HEK293 (cell line): ENCODE measurements around the gene CD68.

Experiments used
- IKZF3 ChIP-seq: fragments of 450-650 bp; IDR thresholded peaks from 2 replicates; pipeline ENCODE4 v1.5.0; 2018; ENCODE audit warnings: missing biosample characterization, mild to moderate bottlenecking, missing genetic modification characterization, moderate library complexity
- YY1 ChIP-seq: fragments of 450-650 bp; formaldehyde crosslinking; IDR thresholded peaks from 2 replicates; pipeline ENCODE4 v1.5.1; 2018; ENCODE audit warnings: missing biosample characterization, missing genetic modification characterization
- ZEB2 ChIP-seq: fragments of 450-650 bp; formaldehyde crosslinking; IDR thresholded peaks from 2 replicates; pipeline ENCODE4 v1.5.1; 2016; ENCODE audit warnings: missing biosample characterization, missing genetic modification characterization
- ZNF561 ChIP-seq: fragments of 450-650 bp; IDR thresholded peaks from 2 replicates; pipeline ENCODE4 v1.5.1; 2018; ENCODE audit warnings: missing biosample characterization, missing genetic modification characterization, borderline replicate concordance
- ZNF585B ChIP-seq: fragments of 450-650 bp; formaldehyde crosslinking; IDR thresholded peaks from 2 replicates; pipeline ENCODE4 v1.5.1; 2016; ENCODE audit warnings: missing biosample characterization, missing genetic modification characterization
- TF ChIP-seq, protein P1 (sequence below): fragments of 450-650 bp; formaldehyde crosslinking; IDR thresholded peaks from 2 replicates; pipeline ENCODE4 v1.5.1; 2016; ENCODE audit warnings: missing biosample characterization, missing genetic modification characterization
- TF ChIP-seq, protein P2 (sequence below): fragments of 450-650 bp; formaldehyde crosslinking; IDR thresholded peaks from 2 replicates; pipeline ENCODE4 v1.5.1; 2016; ENCODE audit warnings: missing biosample characterization, missing genetic modification characterization, low read depth

DNA sequence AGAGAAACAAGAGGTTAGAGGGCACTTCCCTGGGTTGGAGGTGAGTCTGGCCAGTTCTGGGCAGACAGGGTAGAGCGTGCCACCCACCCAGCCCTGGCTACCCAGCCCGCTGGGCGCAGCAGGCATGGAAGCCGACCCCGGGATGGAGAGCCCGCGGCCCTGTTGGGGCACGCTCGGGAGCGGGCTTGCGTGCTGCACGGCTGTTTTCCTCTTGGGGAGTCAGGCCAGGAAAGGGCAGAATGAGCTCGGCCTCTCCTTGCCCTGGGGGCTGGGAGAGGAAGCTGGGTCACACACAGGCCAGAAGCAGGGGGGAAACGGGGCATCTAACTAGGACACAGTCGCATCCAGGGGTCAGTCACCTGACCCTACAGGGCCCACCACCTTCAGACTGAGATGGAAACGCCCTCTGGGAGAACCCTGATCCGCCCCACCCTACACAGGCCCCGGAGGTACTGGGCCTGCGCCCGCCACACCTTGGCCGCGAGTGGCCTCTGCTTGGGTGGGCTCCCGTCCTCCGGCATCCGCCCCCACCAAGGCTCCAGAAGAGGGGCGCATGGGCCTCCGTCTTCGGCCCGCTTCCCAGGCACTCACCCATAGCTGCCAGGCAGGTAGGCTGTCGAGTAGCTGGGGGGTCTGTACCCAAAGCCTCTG is 9.2 kb downstream of the CD68 start:
- TF ChIP-seq ZNF585B (tag by site-specific recombination): no peak
- TF ChIP-seq, protein P1, sequence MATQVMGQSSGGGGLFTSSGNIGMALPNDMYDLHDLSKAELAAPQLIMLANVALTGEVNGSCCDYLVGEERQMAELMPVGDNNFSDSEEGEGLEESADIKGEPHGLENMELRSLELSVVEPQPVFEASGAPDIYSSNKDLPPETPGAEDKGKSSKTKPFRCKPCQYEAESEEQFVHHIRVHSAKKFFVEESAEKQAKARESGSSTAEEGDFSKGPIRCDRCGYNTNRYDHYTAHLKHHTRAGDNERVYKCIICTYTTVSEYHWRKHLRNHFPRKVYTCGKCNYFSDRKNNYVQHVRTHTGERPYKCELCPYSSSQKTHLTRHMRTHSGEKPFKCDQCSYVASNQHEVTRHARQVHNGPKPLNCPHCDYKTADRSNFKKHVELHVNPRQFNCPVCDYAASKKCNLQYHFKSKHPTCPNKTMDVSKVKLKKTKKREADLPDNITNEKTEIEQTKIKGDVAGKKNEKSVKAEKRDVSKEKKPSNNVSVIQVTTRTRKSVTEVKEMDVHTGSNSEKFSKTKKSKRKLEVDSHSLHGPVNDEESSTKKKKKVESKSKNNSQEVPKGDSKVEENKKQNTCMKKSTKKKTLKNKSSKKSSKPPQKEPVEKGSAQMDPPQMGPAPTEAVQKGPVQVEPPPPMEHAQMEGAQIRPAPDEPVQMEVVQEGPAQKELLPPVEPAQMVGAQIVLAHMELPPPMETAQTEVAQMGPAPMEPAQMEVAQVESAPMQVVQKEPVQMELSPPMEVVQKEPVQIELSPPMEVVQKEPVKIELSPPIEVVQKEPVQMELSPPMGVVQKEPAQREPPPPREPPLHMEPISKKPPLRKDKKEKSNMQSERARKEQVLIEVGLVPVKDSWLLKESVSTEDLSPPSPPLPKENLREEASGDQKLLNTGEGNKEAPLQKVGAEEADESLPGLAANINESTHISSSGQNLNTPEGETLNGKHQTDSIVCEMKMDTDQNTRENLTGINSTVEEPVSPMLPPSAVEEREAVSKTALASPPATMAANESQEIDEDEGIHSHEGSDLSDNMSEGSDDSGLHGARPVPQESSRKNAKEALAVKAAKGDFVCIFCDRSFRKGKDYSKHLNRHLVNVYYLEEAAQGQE: no peak
- no peak for TF ChIP-seq IKZF3 (tag by site-specific recombination)
- no peak for TF ChIP-seq YY1 (tag by site-specific recombination)
- TF ChIP-seq ZNF561 (tag by site-specific recombination): no peak
- TF ChIP-seq ZEB2 (tag by site-specific recombination): no peak
- TF ChIP-seq, protein P2, sequence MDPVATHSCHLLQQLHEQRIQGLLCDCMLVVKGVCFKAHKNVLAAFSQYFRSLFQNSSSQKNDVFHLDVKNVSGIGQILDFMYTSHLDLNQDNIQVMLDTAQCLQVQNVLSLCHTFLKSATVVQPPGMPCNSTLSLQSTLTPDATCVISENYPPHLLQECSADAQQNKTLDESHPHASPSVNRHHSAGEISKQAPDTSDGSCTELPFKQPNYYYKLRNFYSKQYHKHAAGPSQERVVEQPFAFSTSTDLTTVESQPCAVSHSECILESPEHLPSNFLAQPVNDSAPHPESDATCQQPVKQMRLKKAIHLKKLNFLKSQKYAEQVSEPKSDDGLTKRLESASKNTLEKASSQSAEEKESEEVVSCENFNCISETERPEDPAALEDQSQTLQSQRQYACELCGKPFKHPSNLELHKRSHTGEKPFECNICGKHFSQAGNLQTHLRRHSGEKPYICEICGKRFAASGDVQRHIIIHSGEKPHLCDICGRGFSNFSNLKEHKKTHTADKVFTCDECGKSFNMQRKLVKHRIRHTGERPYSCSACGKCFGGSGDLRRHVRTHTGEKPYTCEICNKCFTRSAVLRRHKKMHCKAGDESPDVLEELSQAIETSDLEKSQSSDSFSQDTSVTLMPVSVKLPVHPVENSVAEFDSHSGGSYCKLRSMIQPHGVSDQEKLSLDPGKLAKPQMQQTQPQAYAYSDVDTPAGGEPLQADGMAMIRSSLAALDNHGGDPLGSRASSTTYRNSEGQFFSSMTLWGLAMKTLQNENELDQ (tag by site-specific recombination): no peak
